NCI-H2107 (cell line): ENCODE measurements around the gene ASB14.
"Not testable (repeated sequence)": the region's sequence is repeated elsewhere in the genome, so short reads cannot be mapped to it uniquely, and the experiment has no call there.

Experiments
- DNase-seq: peaks from one replicate; lab custom pipeline; 2025; lab: John Stamatoyannopoulos, UW

Gene ASB14

DNA sequence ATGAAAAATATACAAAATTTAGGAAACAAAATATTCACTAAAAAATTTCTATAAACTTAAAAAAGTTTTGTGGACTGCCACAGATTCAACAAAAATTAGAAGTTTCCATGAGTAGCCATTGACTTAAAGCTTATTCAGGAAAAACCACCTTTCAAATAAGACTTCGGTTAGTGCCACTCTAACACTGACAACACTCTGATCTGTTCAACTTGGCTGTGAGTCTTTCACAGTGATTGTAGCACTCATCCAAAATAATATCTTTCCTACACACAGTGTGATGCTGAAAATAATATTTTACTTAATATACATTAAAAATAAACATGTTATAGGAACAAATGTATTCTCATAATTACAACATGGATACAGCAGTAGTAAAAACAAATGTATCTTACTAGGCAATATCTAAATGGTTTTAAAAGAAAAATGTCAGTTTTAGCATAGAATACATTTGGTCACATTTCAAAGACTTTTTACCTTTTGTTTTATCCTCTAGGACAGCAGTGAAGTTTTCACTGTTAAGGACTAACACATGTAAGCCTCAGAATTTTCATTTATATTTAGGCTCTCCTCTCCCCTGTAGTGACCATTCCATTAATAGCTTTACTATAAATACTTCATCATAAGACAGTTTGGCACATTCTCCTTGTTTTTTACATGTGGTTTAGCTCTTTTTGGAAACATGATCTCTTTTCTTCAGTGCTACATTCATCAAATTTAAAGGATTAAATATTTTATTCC lies at the start of gene ASB14:
Gene ASB14 (minus strand): TSS at position 527 of the 738 bp plus-strand sequence. CDS start 652 bp downstream, outside the sequence.
- no peak for DNase-seq

- DNase-seq: not testable (repeated sequence)
Observed at GRCh38 chr3:57339071-57339642, 46.7 kb upstream of the ASB14 start.

DNA sequence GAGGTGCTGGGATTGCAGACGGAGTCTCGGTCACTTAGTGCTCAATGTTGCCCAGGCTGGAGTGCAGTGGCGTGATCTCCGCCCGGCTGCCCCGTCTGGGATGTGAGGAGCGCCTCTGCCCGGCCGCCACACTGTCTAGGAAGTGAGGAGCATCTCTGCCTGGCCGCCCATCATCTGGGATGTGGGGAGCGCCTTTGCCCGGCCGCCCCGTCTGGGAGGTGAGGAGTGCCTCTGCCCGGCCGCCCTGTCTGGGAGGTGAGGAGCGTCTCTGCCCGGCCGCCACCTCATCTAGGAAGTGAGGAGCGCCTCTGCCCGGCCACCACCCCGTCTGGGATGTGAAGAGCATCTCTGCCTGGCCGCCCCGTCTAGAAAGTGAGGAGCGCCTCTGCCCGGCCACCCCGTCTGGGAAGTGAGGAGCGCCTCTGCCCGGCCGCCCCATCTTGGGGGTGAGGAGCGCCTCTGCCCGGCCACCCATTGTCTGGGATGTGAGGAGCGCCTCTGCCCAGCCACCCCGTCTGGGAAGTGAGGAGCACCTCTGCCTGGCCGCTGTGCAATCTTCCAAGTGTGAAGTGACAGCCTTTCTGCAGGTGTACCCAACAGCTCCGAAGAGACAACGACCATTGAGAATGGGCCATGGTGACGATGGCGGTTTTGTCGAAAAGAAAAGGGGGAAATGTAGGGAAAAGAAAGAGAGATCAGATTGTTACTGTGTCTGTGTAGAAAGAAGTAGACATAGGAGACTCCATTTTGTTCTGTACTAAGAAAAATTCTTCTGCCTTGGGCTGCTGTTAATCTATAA lies 46.0 kb upstream of the ASB14 start:
- DNase-seq: not testable (repeated sequence)

DNA sequence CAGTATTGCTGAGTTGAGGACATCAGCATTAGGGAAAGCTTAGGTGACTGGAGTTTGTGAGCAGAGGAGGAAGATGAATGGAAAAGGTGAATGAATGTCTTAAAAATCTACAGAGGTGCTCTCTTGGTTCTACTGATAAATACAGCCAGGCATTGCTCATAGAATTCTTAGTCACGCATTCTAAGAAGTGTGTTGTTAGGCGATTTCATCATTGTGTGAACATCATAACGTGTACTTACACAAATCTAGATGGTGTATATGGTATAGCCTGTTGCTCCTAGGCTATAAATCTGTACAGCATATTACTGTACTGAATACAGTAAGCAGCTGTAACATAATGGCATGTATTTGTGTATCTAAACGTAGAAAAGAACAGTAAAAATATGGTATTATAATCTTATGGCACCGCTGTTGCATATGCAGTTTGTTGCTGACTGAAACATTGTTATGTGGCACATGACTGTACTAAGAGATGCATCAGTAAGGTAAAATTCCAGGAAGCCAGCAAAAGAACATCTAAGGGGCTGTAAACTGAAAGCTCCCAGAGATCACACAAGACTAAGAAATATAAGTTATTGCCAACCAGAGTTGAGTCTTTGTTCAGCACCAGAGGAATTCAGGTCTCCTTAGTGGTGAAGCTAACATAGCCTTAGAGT lies 42.9 kb upstream of the ASB14 start:
- DNase-seq: no peak

DNA sequence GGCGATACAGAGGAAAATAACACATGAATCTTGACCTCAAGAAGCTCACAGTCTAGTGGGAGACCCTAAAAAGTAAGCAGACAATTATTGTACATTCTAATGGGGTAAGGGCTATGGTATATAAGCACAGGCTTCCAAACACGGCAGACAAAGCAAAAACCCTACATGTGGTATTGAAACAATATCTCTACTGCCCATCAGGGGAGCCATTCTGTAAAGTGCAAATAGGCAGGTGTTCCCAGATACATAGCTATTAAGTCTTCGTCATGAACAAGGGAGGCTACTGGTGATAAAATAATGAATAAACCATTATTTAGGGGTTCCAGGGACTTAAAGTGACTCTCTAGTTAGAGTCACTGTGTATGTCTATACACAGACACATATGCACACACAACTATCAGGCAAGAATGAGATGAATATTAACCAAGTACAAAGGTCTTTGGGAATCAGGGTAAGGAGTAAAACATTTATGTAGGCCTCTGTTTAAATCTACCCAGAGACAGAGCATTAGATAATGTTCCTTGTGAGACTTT lies 38.7 kb upstream of the ASB14 start:
- no peak for DNase-seq

DNA sequence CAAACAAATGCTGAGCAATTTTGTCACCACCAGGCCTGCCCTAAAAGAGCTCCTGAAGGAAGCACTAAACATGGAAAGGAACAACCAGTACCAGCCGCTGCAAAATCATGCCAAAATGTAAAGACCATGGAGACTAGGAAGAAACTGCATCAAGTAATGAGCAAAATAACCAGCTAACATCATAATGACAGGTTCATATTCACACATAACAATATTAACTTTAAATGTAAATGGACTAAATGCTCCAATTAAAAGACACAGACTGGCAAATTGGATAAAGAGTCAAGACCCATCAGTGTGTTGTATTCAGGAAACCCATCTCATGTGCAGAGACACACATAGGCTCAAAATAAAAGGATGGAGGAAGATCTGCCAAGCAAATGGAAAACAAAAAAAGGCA lies 34.0 kb upstream of the ASB14 start:
- DNase-seq: not testable (repeated sequence)

GRCh38 chr3:57314204-57314603 lies 21.7 kb upstream of the ASB14 start:
- no peak for DNase-seq

GRCh38 chr3:57309769-57310360 lies 17.4 kb upstream of the ASB14 start:
- DNase-seq: no peak

GRCh38 chr3:57303520-57303919 lies 11.0 kb upstream of the ASB14 start:
- DNase-seq: not testable (repeated sequence)

- no peak for DNase-seq
Observed at GRCh38 chr3:57298041-57298440, 5.6 kb upstream of the ASB14 start.

- DNase-seq: no peak
Observed at GRCh38 chr3:57292897-57293526, 527 bp upstream of the ASB14 start.

- no peak for DNase-seq
Observed at GRCh38 chr3:57288403-57288802, 4.1 kb downstream of the ASB14 start.

DNA sequence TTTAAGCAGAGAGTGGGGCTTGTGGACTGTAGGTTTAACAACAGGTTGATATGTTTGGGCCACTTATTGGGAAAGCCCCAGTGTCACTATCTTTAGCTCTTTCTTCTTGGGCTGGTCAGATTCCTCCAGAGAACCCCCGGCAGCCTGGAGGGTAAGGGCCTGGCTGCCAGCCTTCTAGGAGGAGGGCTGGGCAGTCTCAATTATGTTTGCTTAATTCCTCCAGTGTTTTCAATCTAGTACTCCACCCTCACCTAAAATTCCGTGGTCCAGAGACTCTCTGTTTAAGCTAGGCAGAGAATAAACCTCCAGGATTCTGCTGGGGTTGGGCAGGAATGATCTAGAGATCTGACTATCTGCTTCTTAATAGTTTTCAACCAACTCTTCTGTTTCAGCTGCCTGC lies 5.3 kb downstream of the ASB14 start:
- DNase-seq: no peak

DNA sequence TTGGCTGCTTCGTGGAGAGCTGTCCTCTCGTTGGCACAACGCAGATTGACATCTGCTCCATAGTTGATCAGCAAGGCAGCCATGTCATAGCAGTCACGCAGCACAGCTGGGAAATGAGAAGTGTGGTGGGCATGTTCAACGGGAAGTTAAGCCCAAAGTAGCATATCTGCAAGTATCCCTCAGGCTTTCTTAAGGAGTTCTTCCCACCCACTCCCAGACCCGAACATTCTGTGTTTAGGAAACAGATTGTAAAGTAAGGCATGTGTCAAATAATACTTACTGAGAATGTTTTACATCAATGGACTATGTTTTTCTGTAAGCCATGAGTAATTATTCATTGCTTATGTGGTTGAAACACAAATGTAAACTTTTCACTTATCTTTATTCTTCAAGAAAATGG lies 9.2 kb downstream of the ASB14 start:
- no peak for DNase-seq

DNA sequence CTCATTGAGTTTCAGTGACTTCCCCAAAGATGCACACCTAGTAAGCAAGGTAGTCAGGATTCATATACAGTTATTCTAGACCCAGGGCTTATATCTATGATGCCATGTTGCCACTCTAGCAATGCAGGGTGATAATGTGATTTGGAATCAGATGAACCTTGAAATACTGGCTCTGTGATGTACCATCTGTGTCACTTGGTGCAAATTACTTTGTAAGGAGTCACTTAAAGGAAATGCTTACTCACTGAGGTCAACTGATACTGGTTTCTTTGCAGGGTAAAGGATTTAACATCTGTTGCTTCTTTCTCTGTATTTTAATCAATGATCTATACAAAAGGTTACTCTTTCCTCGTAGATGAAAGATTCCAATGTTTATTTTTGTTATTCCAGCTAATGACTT lies 10.8 kb downstream of the ASB14 start:
- DNase-seq: no peak

- DNase-seq: no peak
Observed at GRCh38 chr3:57279685-57280084, 12.8 kb downstream of the ASB14 start.

DNA sequence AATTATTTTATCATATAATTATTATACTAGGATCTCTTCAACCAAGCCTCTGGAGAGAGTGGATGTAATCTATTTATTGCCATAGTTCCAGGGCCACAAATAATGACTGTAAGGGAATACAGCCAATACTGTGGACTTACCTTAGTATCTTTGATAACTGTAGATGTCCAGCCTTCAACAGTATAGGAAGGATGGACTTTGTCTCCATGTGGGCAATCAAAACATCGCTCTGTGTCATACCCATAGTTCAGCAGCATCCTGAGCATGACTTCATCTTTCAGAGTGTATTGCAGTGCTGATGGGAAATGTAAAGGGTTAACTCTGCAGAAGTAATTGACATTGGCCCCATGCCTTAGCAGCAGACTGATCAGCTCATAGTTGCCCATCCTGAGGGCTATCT lies 14.2 kb downstream of the ASB14 start:
- DNase-seq: no peak

DNA sequence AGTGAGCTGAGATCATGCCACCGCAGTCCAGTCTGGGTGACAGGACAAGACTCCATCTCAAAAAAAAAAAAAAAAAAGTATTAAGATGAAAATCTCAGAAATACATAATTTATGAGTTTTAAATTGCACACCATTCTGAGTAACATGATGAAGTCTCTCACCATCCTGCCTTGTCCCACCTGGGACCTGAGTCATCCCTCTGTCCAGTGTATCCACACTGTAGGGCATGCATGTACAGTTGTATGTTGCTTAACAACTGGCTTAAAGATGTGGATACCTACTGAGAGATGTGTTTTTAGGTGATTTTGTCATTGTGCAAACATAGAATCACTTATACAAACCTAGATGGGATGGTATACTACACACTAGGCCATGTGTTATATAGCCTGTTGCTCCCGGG lies 17.1 kb downstream of the ASB14 start:
- no peak for DNase-seq

GRCh38 chr3:57274845-57275244 lies 17.6 kb downstream of the ASB14 start:
- no peak for DNase-seq

- DNase-seq: no peak
Observed at GRCh38 chr3:57268416-57268815, 24.1 kb downstream of the ASB14 start.

DNA sequence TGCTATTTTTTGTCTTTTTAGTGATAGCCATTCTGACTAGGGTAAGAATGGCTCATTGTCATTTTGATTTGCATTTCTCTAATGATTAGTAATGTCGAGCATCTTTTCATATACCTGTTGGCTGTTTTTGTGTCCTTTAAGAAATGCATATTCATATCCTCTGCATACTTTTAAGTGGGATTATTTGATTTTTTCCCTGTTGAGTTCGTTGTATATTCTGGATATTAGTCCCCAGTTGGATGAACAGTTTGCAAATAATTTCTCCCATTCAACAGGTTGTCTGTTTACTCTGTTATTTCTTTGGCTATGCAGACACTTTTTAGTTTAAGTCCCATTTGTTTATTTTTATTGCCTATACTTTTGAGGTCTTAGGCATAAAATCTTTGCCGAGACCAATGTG lies 30.6 kb downstream of the ASB14 start:
- no peak for DNase-seq
